K562 (cell line): ENCODE measurements around the gene VEGFA. TPM values are rescaled to one million over a fixed set of nuclear protein-coding genes. Genes with fewer than 3 reads are reported as not detected.

ENCODE experiments used
- COPS2 ChIP-seq: fragments of 450-650 bp; conservative IDR thresholded peaks from 2 replicates; pipeline ENCODE4 v1.6.1; 2016; ENCODE audit warnings: mild to moderate bottlenecking, moderate library complexity
- GTF2F1 ChIP-seq: IDR thresholded peaks from 2 replicates; pipeline ENCODE4 v1.6.1; 2011; ENCODE audit warnings: low read depth, low read length, improper control_type of control experiment
- HCFC1 ChIP-seq: IDR thresholded peaks from 2 replicates; pipeline ENCODE4 v1.6.1; 2012; ENCODE audit warnings: low read depth, low read length, improper control_type of control experiment
- LEF1 ChIP-seq: fragments of 450-650 bp; IDR thresholded peaks from 2 replicates; pipeline ENCODE4 v1.6.1; 2016; ENCODE audit warnings: mild to moderate bottlenecking
- MCM7 ChIP-seq, 2 experiments: fragments of 450-650 bp; IDR thresholded peaks; 2 replicates each; pipeline ENCODE4 v1.6.1; 2016 to 2018
- MED1 ChIP-seq: sonication (generic); formaldehyde crosslinking; IDR thresholded peaks from 2 replicates; pipeline ENCODE4 v1.8.1; 2023; ENCODE audit warnings: missing genetic modification reagents, borderline replicate concordance
- MIER1 ChIP-seq: fragments of 450-650 bp; IDR thresholded peaks from 2 replicates; pipeline ENCODE4 v1.6.1; 2016; ENCODE audit warnings: antibody characterized with exemption, mild to moderate bottlenecking, low read depth
- NFATC3 ChIP-seq: fragments of 450-650 bp; IDR thresholded peaks from 2 replicates; pipeline ENCODE4 v1.6.1; 2017; ENCODE audit warnings: mild to moderate bottlenecking
- NFIX ChIP-seq: fragments of 250-450 bp; sonication (Bioruptor Pico); IDR thresholded peaks from 2 replicates; pipeline ENCODE4 v1.4.0; 2020; ENCODE audit warnings: low read depth, mild to moderate bottlenecking, moderate library complexity
- PHTF2 ChIP-seq: fragments of 250-450 bp; sonication (Bioruptor Pico); IDR thresholded peaks from 2 replicates; pipeline ENCODE4 v1.5.0; 2021; ENCODE audit warnings: mild to moderate bottlenecking
- PPARD ChIP-seq: fragments of 250-450 bp; sonication (Bioruptor Pico); IDR thresholded peaks from 2 replicates; pipeline ENCODE4 v1.8.0; 2022; ENCODE audit warnings: inconsistent platforms, mild to moderate bottlenecking, moderate library complexity
- SAFB ChIP-seq: fragments of 200-400 bp; formaldehyde crosslinking; IDR thresholded peaks from 2 replicates; pipeline ENCODE4 v1.6.1; 2017; ENCODE audit warnings: low read depth, low read length, borderline replicate concordance
- SMC3 ChIP-seq: conservative IDR thresholded peaks from 2 replicates; pipeline ENCODE4 v1.6.1; 2011; ENCODE audit warnings: low read depth, low read length, improper control_type of control experiment; ENCODE audit not compliant: insufficient read depth
- TAF15 ChIP-seq: fragments of 200-400 bp; formaldehyde crosslinking; IDR thresholded peaks from 2 replicates; pipeline ENCODE4 v1.6.1; 2017; ENCODE audit warnings: mild to moderate bottlenecking, low read depth, low read length, moderate library complexity
- TCF7 ChIP-seq: sonication (generic); IDR thresholded peaks from 2 replicates; pipeline ENCODE4 v1.6.1; 2016; ENCODE audit warnings: antibody characterized with exemption, borderline replicate concordance
- ZNF146 ChIP-seq: IDR thresholded peaks from one replicate; pipeline ENCODE4 v1.6.1; 2018; ENCODE audit warnings: missing compliant biosample characterization; ENCODE audit not compliant: unreplicated experiment
- polyA plus RNA-seq, 8 experiments: library from polyadenylated mRNA; depleted of rRNA in 4 of 8; stranded (reverse) in 5 of 8; unstranded in 3 of 8; fragments of >200 nt; fragmentation: Nextera tagmentation in 2 of 8; fragmentation: Illumina TruSeq in 1 of 8; extraction: Ambion mirVana in 2 of 8; extraction: Trizol in 1 of 8; gene quantifications; 2 replicates each; pipeline versions ENCODE4 v1.2.1 to v1.2.3, GENCODE V29; 2011 to 2014; ENCODE audit warnings: inconsistent platforms in 1 of 8, missing spikeins in 1 of 8
- total RNA-seq, 7 experiments: library from RNA; depleted of rRNA in 6 of 7; stranded (reverse); fragments of >200 nt in 6 of 7; fragmentation: Illumina TruSeq in 2 of 7; extraction: Trizol in 2 of 7; gene quantifications; 2 replicates each; pipeline versions ENCODE4 v1.2.1 to v1.2.3, GENCODE V29; 2011 to 2021; ENCODE audit warnings: low replicate concordance in 1 of 7
- TF ChIP-seq, protein P1 (sequence below): sonication (generic); formaldehyde crosslinking; IDR thresholded peaks from 2 replicates; pipeline ENCODE4 v1.5.0; 2020; ENCODE audit warnings: missing genetic modification reagents
- TF ChIP-seq, protein P2 (sequence below): fragments of 450-650 bp; IDR thresholded peaks from 2 replicates; pipeline ENCODE4 v1.6.1; 2016; ENCODE audit warnings: borderline replicate concordance
- TF ChIP-seq, protein P3 (sequence below): fragments of 200-800 bp; sonication (Bioruptor generic); IDR thresholded peaks from 2 replicates; pipeline ENCODE4 v1.6.1; 2017; ENCODE audit warnings: missing genetic modification characterization, missing compliant biosample characterization
- TF ChIP-seq, protein P4 (sequence below), 3 experiments: fragments of 200-800 bp in 1 of 3; sonication (Bioruptor generic) in 1 of 3; sonication (generic) in 1 of 3; formaldehyde crosslinking in 1 of 3; IDR thresholded peaks; 2 replicates each; pipeline versions ENCODE4 v1.6.1 to v1.8.0; 2016 to 2022; ENCODE audit warnings: mild to moderate bottlenecking in 2 of 3, missing compliant biosample characterization in 2 of 3, missing genetic modification characterization in 2 of 3, missing genetic modification reagents in 1 of 3
- TF ChIP-seq, protein P5 (sequence below): fragments of 450-650 bp; formaldehyde crosslinking; conservative IDR thresholded peaks from 2 replicates; pipeline ENCODE4 v1.4.0; 2022; ENCODE audit warnings: mild to moderate bottlenecking, missing genetic modification characterization

Gene VEGFA
- total and polyA plus RNA-seq, 9 of the 15 experiments (the other 6 are each of a cell fraction or from before 2014, with no cell fraction given) = 14.0 to 271 (median 124) TPM

DNA sequence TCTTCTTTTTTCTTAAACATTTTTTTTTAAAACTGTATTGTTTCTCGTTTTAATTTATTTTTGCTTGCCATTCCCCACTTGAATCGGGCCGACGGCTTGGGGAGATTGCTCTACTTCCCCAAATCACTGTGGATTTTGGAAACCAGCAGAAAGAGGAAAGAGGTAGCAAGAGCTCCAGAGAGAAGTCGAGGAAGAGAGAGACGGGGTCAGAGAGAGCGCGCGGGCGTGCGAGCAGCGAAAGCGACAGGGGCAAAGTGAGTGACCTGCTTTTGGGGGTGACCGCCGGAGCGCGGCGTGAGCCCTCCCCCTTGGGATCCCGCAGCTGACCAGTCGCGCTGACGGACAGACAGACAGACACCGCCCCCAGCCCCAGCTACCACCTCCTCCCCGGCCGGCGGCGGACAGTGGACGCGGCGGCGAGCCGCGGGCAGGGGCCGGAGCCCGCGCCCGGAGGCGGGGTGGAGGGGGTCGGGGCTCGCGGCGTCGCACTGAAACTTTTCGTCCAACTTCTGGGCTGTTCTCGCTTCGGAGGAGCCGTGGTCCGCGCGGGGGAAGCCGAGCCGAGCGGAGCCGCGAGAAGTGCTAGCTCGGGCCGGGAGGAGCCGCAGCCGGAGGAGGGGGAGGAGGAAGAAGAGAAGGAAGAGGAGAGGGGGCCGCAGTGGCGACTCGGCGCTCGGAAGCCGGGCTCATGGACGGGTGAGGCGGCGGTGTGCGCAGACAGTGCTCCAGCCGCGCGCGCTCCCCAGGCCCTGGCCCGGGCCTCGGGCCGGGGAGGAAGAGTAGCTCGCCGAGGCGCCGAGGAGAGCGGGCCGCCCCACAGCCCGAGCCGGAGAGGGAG is 580 bp downstream of the VEGFA start (continued):
- TF ChIP-seq, protein P1, sequence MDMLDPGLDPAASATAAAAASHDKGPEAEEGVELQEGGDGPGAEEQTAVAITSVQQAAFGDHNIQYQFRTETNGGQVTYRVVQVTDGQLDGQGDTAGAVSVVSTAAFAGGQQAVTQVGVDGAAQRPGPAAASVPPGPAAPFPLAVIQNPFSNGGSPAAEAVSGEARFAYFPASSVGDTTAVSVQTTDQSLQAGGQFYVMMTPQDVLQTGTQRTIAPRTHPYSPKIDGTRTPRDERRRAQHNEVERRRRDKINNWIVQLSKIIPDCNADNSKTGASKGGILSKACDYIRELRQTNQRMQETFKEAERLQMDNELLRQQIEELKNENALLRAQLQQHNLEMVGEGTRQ (CRISPR knock-in tag) = peak; percentile 42; the same call in 1 of the 2 replicates
- TF ChIP-seq NFIX (CRISPR knock-in tag) (no peak), TAF15 (no peak), MCM7 (IDR thresholded peaks at IDR 0.05) (peak in 1 of 2 experiments; percentile 18; a peak in 1 of 4 replicates), SMC3 (no peak), TCF7 (no peak), PPARD (CRISPR knock-in tag) (no peak), COPS2 (no peak), GTF2F1 (peak; percentile 14; the same call in 1 of the 2 replicates), PHTF2 (CRISPR knock-in tag) (peak; percentile 78; the same call in 1 of the 2 replicates), HCFC1 (no peak), NFATC3 (peak; percentile 35; the same call in 1 of the 2 replicates), MIER1 (0 out of 2 replicates have a peak, but pooled peaks have one; percentile 26), LEF1 (no peak), ZNF146 (no peak), MED1 (no peak), SAFB (no peak)
- TF ChIP-seq, protein P2, sequence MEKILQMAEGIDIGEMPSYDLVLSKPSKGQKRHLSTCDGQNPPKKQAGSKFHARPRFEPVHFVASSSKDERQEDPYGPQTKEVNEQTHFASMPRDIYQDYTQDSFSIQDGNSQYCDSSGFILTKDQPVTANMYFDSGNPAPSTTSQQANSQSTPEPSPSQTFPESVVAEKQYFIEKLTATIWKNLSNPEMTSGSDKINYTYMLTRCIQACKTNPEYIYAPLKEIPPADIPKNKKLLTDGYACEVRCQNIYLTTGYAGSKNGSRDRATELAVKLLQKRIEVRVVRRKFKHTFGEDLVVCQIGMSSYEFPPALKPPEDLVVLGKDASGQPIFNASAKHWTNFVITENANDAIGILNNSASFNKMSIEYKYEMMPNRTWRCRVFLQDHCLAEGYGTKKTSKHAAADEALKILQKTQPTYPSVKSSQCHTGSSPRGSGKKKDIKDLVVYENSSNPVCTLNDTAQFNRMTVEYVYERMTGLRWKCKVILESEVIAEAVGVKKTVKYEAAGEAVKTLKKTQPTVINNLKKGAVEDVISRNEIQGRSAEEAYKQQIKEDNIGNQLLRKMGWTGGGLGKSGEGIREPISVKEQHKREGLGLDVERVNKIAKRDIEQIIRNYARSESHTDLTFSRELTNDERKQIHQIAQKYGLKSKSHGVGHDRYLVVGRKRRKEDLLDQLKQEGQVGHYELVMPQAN = peak; percentile 72
- TF ChIP-seq, protein P3, sequence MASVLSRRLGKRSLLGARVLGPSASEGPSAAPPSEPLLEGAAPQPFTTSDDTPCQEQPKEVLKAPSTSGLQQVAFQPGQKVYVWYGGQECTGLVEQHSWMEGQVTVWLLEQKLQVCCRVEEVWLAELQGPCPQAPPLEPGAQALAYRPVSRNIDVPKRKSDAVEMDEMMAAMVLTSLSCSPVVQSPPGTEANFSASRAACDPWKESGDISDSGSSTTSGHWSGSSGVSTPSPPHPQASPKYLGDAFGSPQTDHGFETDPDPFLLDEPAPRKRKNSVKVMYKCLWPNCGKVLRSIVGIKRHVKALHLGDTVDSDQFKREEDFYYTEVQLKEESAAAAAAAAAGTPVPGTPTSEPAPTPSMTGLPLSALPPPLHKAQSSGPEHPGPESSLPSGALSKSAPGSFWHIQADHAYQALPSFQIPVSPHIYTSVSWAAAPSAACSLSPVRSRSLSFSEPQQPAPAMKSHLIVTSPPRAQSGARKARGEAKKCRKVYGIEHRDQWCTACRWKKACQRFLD (CRISPR knock-in tag) = no peak; the same call in 1 of the 2 replicates
- TF ChIP-seq, protein P4, sequence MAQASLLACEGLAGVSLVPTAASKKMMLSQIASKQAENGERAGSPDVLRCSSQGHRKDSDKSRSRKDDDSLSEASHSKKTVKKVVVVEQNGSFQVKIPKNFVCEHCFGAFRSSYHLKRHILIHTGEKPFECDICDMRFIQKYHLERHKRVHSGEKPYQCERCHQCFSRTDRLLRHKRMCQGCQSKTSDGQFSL (CRISPR knock-in tag; IDR thresholded peaks at IDR 0.05) = no peak
- TF ChIP-seq, protein P4 (tag; IDR thresholded peaks at IDR 0.05) = no peak; a peak in 1 of 4 replicates
- TF ChIP-seq, protein P5, sequence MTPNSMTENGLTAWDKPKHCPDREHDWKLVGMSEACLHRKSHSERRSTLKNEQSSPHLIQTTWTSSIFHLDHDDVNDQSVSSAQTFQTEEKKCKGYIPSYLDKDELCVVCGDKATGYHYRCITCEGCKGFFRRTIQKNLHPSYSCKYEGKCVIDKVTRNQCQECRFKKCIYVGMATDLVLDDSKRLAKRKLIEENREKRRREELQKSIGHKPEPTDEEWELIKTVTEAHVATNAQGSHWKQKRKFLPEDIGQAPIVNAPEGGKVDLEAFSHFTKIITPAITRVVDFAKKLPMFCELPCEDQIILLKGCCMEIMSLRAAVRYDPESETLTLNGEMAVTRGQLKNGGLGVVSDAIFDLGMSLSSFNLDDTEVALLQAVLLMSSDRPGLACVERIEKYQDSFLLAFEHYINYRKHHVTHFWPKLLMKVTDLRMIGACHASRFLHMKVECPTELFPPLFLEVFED (CRISPR knock-in tag) = no peak; the same call in 1 of the 2 replicates
